ENCODE measurements around the gene ASH1L. TPM values are rescaled to one million over a fixed set of nuclear protein-coding genes. Genes with fewer than 3 reads are reported as not detected.
"Not testable (repeated sequence)": the region's sequence is repeated elsewhere in the genome, so short reads cannot be mapped to it uniquely, and the experiment has no call there.

The ASH1L gene, protein sequence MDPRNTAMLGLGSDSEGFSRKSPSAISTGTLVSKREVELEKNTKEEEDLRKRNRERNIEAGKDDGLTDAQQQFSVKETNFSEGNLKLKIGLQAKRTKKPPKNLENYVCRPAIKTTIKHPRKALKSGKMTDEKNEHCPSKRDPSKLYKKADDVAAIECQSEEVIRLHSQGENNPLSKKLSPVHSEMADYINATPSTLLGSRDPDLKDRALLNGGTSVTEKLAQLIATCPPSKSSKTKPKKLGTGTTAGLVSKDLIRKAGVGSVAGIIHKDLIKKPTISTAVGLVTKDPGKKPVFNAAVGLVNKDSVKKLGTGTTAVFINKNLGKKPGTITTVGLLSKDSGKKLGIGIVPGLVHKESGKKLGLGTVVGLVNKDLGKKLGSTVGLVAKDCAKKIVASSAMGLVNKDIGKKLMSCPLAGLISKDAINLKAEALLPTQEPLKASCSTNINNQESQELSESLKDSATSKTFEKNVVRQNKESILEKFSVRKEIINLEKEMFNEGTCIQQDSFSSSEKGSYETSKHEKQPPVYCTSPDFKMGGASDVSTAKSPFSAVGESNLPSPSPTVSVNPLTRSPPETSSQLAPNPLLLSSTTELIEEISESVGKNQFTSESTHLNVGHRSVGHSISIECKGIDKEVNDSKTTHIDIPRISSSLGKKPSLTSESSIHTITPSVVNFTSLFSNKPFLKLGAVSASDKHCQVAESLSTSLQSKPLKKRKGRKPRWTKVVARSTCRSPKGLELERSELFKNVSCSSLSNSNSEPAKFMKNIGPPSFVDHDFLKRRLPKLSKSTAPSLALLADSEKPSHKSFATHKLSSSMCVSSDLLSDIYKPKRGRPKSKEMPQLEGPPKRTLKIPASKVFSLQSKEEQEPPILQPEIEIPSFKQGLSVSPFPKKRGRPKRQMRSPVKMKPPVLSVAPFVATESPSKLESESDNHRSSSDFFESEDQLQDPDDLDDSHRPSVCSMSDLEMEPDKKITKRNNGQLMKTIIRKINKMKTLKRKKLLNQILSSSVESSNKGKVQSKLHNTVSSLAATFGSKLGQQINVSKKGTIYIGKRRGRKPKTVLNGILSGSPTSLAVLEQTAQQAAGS (N-terminal part only)
- total RNA-seq, result 59.7 TPM

DNA sequence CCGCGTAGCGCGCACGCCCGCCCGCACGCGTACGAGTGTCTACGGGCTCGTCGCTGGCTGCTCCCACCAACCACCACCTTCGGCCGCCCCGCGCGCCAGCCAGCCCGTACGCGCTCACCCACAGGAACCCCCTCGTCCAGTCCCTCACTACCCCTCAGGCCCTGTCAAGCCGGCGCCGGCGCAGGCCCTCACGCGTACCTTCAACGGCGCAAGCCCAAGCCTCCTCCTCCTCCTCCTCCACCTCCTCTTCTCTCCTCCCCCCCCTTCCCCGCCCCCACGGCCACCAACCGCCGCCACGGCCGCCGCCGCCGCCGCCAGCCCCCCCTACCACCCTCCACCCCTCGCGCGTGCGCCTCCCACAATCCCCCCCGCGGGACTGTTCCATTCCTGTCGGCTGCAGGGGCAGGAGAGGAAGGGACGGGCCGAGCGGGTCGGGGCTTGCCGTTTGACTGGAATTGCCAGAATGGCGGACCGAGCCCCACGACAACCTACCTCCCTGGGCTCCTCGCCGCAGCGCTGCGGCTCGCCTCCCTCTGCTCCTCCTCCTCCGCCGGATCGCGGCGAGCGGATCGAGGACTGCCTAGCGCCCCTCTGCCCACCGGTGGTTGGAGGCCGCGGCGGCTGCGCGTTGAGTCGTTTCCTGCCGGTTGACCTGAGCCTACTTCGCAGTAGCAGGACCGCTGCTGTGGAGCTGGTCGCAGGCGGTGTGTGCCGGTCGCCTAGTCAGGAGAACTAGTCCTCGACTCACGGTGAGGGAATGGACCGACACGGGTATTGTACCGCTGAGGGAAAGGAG, at the start of gene ASH1L:
ASH1L (minus strand) TSS at position 223 of the 796 bp plus-strand sequence. CDS start 41,284 bp downstream, outside the sequence.
- DNase-seq, result peak; percentile 97

DNA sequence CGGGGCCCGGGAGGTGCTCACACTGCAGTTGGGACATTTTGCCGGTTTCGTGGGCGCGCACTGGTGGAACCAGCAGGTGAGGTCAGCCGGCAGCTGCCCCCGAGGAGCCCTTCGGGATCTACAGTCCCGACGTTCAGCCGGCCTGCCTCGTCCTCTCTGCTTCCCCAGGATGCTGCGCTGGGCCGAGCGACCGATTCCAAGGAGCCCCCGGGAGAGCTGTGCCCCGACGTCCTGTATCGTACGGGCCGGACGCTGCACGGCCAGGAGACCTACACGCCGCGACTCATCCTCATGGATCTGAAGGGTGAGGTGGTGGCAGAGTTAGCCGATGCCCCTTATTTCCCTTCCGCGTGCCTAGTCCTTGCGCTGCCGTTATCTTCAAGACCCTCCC, 47.6 kb upstream of the ASH1L start:
- not testable (repeated sequence) for DNase-seq

DNA sequence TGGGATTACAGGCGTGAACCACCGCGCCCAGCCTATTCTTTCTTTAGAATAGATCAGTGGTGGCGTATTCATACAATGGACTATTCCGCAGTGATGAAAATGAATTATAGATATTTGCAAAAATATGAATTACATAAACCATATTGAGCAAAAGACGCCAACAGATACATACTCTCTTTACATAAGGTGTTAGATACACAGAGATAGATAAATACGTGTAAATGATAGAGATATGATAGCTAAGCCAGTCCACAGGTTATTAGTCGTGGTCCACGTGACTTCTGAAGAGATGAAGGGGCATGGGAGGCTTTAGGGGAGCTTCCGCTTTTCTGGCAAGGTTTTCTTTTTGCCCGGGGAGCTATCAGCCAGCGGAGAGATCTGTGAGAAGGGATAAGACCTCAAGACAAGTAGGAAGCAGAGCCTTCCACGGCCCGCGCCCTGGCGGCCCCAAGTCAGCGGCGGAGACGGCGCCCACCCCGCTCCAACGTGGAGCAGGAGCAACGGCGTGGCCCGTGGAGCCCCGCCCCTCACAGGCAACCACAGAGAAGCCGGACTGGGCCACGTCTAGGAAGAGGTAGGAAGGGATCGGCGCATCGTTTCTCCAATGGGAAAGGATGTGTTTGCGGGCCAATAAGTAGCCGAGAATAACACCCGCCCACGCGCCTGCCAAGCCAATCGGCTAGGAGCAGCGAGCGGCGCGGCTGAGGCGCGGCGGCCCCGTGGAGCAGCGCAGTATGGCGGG, 47.1 kb upstream of the ASH1L start, which contains the start of gene MSTO1:
MSTO1 (plus strand) TSS at position 704 of the 742 bp plus-strand sequence; CDS start at position 735, 31 bp downstream.
- peak; percentile 97 for DNase-seq

DNA sequence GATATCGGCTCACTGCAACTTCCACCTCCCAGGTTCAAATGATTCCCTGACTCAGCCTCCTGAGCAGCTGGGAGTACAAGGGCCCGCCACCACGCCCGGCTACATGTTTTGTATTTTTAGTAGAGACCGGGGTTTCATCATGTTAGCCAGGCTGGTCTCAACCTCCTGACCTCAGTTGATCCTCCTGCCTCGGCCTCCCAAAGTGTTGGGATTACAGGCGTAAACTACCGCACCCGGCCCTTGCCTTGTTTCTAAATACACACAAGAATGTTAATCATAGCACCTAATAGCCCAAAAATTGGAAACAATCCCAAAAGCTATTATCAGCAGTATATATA, 46.3 kb upstream of the ASH1L start:
- no peak for DNase-seq

DNA sequence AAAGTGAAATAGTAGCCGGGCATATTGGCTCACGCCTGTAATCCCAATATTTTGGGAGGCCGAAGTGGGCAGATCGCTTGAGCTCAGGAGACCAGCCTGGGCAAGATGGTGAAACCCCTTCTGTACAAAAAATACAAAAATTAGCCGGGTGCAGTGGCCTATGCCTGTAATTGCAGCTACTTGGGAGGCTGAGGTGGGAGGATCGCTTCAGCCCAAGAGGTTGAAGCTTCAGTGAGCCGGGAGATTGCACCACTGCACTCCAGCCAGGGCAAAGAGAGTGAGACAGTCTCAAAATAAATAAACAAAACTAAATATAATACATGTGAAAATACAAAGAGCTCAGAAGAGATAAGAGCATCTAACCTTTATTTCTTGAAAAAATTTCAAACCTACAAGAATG, 45.1 kb upstream of the ASH1L start:
- no peak for DNase-seq

DNA sequence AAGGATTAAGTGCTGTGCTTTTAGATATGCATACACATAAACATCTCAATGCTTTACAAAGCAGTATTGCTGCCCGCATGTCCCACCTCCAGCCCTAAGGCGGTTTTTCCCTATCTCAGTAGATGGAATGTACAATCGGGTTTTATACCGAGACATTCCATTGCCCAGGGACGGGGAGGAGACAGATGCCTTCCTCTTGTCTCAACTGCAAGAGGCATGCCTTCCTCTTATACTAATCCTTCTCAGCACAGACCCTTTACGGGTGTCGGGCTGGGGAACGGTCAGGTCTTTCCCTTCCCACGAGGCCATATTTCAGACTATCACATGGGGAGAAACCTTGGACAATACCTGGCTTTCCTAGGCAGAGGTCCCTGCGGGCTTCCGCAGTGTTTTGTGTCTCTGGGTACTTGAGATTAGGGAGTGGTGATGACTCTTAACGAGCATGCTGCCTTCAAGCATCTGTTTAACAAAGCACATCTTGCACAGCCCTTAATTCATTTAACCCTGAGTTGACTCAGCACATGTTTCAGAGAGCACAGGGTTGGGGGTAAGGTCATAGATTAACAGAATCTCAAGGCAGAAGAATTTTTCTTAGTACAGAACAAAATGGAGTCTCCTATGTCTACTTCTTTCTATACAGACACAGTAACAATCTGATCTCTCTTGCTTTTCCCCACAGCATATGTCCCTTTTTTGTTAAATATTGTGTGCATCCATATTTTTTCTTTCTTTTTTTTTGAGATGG, 37.4 kb upstream of the ASH1L start:
- DNase-seq, result not testable (repeated sequence)

DNA sequence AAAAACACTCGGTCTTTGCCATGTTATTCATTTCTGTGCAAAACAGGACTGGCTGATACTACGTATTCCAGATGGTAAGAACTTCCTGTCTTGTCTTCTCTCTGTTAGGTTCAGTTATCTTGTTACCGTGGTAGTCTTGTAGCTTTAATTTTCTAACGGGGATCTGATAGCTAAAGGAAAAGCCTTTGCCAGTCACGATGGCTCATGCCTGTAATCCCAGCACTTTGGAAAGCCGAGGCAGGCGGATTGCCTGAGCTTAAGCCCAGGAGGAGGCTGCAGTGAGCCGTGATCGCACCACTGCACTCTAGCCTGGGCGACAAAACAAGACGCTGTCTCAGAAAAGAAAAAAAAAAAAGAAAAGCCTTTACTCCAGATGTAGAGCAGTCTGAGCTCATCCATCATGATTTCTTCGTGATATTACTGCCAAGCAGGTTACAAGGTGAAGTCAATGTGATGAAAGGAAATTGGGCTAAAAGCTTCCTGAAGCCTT, 36.3 kb upstream of the ASH1L start:
- DNase-seq, result peak; percentile 5

DNA sequence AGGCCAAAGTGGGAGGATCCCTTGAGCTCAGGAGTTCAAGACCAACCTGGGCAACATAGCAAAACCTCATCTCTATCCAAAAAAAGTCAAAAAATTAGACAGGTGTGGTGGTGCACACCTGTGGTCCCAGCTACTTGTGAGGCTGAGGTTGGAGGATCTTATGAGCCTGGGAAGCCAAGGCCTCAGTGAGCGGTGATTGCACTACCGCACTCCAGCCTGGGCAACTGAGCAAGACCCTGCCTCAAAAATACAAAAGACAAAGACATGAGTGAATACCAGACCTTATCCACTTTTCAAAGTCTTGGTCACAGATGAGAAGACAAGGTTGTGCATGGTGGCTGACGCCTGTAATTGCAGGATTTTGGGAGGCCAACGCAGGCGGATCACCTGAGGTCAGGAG, 34.3 kb upstream of the ASH1L start:
- no peak for DNase-seq

DNA sequence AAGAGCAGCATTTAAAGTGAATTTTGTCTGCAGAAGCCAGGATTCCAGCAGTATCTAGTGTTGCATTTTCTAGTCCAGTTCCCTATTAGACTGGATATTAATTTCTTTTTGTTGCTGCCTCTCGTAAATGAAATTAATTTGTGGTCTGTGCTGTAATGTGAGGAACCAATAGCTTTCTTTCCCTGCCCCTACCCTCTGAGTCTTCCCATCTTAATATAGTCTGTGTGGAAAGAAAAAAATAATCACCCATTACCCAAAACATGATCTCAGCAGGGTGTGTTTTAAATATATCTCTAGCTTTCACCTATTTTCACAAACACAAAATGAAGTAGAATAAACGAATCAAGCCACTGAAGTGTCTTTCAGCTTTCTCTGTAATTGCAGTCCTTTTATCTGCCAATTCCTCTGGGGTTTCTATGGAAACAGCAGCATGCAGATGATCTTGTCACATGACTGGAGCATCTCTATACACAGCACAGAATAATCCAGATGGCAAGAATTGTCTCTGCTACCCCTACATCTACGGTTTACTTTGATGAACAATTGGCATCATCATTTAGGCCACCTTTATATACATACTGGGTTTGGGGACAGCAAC, 33.4 kb upstream of the ASH1L start:
- not testable (repeated sequence) for DNase-seq

DNA sequence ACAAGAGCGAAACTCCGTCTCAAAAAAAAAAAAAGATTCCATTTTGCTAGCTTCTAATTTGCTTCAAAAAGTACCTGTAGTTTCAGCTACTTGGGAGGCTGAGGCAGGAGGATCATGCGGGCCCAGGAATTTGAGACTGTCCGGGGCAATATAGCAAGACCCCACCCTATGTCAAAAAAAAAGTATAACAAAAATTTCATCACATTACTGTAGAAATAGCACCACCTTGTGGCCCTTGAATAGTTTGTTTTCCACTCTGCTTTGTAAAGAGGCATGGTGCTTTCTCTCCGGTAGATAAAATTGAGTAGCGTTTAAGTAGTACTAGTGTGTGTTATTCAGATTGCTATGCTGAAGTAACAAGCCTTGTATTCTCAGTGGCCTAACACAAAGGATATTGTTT, 29.2 kb upstream of the ASH1L start:
- DNase-seq, result no peak

DNA sequence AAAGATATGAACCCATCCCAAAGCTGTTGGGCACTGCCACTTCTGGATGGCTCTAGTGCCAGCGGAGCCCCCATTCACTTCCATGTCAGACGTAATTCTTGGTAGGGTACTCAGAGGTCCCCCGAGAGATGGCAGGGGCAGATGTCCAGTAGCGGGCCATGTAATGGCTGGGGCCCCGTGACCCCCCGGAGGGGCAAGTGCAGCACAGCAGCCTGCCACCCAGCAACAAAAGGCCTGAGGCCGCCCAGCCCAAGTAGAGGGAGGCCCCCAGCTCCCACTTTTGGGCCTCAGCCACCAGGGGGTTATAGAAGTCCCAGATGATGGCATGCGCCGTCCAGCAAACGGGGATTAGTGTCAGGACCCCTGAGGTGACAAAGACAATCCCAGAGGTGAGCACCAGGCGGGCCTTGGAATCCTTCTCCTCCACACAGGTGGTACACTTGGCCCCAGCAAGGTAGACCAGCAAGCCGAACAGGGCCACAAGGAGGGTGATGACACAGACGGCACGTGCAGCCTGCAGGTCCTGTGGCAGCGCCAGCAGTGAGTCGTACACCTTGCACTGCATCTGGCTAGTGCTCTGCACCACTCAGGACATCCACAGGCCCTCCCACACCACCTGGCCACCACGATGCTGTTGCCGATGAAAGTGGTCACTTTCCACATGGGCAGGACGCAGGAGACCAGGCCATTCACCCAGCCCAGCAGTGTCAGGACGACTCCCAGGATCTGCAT, 28.1 kb upstream of the ASH1L start:
- DNase-seq, result not testable (repeated sequence)

DNA sequence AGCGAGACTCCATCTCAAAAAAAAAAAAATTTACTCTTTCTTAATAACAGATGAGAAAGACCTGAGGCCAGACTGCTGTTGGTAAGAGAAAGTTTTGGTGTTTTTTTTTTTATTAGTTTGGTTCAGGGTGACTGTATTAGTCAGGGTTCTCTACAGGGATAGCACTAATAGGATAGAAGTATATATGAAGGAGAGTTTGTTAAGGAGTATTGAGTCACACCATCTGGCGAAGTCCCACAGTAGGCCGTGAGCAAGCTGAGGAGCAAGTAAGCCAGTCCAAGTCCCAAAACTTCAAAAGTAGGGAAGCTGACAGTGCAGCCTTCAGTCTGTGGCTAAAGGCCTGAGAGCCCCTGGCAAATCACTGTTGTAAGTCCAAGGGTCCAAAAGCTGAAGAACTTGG, 26.7 kb upstream of the ASH1L start:
- not testable (repeated sequence) for DNase-seq

DNA sequence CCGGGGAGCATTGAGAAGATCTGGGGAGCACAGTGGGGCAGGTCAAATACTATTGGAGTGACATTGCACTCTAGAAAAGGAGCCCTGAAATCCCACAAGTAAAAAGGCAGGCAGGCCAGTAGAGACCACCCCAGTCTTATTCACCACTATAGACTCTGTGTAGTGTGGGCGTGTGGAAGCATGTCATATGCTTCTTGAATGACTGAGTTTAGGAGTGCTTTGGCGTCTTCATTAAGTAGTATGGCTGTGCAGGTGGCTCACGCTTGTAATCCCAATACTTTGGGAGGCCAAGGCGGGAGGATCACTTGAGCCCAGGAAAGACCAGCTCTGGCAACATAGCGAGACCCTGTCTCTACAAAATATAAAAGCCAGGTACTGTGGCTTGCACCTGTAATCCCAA, 21.2 kb upstream of the ASH1L start:
- not testable (repeated sequence) for DNase-seq

DNA sequence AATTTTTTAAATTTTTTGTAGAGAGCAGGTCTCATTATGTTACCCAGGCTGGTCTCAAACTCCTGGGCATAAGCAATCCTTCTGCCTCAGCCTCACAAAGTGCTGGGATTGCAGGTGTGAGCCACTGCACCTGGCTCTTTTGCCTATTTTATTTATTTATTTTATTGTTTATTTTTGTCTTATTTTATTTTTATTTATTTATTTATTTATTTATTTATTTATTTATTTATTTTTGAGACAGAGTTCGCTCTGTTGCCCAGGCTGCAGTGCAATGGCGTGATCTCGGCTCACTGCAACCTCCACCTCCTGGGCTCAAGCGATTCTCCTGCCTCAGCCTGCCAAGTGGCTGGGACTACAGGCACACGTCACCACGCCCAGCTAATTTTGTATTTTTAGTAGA, 13.0 kb upstream of the ASH1L start:
- DNase-seq, result not testable (repeated sequence)

DNA sequence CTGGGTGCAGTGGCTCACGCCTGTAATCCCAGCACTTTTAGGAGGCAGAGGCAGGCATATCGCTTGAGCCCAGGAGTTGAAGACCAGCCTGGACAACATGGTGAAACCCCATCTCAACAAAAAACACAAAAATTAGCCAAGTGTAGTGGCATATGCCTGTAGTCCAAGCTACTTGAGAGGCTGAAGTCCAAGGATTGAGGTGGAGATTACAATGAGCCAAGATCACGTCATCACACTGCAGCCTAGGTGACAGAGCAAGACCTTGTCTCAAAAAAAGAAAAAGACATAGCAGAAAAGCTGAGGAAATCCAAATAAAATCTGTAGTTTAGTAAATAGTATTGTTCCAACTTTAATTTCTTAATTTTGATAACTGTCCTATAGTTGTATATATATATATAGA, 11.5 kb upstream of the ASH1L start:
- no peak for DNase-seq

DNA sequence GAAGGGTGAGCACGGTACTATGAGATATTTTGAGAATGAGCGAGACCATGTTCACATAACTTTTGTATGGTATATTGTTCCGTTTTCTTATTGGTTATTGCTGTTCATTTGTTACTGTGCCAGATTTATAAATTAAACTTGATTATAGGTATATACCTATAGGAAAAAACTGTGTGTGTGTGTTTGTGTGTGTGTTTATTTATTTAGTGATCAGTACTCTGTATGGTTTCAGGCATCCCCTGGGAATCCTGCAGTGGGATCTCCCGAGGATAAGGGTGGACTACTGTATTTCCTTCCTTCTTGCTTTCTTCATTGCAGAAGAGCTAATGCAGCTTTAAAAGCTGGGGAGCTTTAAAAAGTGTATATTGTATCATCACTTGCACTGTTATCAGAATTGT, 8.0 kb upstream of the ASH1L start:
- no peak for DNase-seq

DNA sequence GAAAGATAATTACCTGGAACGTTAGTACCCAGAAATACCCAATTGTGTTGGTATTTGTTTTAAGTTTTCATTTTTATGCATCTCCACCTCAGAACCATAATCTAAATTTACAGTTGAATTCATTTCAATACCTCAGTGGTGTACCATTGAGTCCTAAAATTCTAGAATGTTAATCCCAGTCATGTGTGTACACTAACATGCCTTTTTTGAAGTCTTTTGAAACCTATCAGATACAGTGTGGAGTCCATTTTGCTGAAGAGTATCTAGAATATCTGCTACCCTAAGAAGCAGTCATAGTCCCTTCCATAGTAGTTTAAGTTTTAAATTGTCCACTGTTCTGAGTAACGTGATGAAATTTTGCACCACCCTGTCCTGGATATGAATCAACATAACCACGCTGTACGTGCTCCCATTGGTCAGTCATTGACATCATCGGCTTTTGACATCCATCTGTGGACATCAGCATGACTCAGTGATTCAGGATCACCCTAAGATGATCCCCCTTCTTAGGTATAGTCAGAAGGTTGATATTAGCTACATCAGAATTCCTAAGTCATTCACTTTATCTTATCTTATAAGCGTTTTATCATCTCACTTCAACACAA, 7.5 kb upstream of the ASH1L start:
- no peak for DNase-seq

DNA sequence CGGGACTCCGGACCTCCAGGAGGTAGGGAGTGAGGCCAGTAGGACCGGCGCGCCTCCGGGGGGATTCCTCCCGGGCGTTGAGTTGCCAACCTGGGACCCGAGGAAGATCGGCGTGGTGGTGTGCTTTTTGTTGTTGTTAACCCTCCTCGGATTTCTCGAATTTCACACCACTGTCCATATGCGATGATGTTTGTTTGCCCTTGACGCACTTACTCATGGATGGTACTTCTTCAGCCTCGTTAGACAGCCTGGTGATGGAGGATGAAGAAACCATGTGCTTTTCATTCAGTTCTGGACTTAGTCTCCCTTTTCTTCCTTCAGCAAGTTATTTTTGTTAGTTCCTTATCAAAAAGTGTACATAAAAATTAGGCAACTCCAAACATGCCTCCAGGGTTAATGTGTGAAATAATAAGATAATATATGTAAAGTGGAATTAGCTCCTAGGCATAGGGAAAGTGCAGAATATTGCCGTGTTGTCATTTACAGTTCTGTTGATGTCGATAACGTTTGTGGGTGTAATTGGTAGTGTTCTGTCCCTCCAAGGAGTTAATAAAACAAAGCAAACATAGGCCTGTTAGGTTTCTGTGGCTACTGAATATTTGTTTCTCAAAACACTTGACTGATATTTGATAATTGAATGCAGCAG, 897 bp upstream of the ASH1L start:
- DNase-seq, result not testable (repeated sequence)

Data from occipital lobe (tissue), 2 donors.